22Rv1 (cell line): ENCODE results near the gene GMDS.

ENCODE experiments used
- H3K27ac ChIP-seq: fragments of 450-650 bp; 2 replicates; pipeline ENCODE4 v1.5.1; 2017
- ZFX ChIP-seq: fragments of 450-650 bp; IDR thresholded peaks from 2 replicates; pipeline ENCODE4 v1.6.1; 2017; ENCODE audit warnings: antibody characterized with exemption, borderline replicate concordance
- TF ChIP-seq, protein P1 (sequence below): fragments of 450-650 bp; IDR thresholded peaks from 2 replicates; pipeline ENCODE4 v1.5.1; 2017; ENCODE audit warnings: mild to moderate bottlenecking

GMDS gene

GRCh38 chr6:1629316-1629715, 616.1 kb downstream of the GMDS start:
- TF ChIP-seq, protein P1, sequence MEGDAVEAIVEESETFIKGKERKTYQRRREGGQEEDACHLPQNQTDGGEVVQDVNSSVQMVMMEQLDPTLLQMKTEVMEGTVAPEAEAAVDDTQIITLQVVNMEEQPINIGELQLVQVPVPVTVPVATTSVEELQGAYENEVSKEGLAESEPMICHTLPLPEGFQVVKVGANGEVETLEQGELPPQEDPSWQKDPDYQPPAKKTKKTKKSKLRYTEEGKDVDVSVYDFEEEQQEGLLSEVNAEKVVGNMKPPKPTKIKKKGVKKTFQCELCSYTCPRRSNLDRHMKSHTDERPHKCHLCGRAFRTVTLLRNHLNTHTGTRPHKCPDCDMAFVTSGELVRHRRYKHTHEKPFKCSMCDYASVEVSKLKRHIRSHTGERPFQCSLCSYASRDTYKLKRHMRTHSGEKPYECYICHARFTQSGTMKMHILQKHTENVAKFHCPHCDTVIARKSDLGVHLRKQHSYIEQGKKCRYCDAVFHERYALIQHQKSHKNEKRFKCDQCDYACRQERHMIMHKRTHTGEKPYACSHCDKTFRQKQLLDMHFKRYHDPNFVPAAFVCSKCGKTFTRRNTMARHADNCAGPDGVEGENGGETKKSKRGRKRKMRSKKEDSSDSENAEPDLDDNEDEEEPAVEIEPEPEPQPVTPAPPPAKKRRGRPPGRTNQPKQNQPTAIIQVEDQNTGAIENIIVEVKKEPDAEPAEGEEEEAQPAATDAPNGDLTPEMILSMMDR: no peak
- TF ChIP-seq ZFX: no peak
- H3K27ac ChIP-seq: no peak overlapping the region

DNA sequence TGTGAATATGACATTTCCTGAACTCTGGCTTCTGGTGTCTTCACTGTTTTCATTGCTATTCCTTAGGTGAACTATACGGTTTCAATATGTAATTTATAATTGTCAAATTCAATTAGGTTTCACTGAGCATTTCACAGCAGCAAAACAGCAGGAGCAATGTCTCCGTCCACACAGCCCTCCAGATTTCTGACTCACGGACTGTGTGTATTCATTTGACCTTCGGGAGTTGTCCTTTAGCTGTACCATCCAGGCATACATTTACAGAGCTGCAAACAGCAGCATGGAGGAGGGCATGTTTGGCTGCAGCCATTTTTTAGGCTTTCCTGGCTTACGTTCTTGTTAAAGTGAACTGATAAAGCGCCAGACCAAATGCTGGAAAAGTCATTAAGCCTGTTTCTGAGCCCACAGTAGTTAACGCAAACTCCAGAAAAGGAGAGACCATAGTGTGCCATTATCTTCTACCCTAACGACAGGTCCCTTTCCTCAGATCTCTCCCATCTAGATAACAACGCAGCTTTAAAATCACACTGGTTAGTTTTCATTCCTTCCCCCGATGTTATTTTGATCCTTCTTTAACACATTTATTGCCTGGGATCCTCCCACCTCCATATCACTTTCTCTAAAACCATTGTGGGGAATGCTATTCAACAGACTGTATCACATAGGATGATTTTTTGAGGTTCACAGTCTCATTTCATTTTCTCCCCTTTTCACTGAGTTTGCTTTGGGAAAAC, 617.4 kb downstream of the GMDS start:
- H3K27ac ChIP-seq: no peak overlapping the region
- no peak for TF ChIP-seq ZFX
- TF ChIP-seq, protein P1: no peak

- TF ChIP-seq, protein P1: no peak
- no peak for TF ChIP-seq ZFX
- no peak overlapping the region for H3K27ac ChIP-seq
Measured at GRCh38 chr6:1626481-1626880, 618.9 kb downstream of the GMDS start.

DNA sequence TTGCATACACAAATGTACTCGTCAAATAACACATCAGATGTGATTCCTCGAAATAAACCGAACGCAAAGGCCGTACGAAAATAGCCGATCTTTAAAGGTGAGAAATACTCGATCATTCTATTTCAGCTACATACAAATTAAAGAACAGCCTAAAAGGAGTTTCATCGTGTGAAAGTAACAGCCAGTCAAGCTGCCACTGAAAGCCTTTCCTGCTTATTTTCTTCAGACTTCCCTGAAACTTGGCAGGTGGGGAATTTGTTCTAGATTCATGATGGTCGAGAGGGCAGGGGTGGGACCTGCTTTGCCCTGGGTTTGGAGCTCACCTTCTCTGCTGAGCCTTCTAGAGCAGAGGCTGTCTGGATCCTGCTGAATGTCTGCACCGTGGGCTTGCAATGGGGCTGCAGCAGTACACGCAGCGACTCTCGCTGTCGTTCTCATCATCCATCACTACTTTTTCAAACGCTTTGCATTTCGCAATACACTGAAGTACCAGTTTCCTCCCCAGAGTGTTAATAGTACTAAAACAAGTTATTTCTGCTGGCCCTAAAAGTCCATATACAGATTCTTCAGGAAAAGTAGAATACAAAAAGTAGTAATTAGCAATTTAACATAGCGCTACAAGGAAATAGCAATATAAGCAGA, 619.5 kb downstream of the GMDS start:
- TF ChIP-seq, protein P1: no peak
- TF ChIP-seq ZFX: no peak
- H3K27ac ChIP-seq: no peak overlapping the region

DNA sequence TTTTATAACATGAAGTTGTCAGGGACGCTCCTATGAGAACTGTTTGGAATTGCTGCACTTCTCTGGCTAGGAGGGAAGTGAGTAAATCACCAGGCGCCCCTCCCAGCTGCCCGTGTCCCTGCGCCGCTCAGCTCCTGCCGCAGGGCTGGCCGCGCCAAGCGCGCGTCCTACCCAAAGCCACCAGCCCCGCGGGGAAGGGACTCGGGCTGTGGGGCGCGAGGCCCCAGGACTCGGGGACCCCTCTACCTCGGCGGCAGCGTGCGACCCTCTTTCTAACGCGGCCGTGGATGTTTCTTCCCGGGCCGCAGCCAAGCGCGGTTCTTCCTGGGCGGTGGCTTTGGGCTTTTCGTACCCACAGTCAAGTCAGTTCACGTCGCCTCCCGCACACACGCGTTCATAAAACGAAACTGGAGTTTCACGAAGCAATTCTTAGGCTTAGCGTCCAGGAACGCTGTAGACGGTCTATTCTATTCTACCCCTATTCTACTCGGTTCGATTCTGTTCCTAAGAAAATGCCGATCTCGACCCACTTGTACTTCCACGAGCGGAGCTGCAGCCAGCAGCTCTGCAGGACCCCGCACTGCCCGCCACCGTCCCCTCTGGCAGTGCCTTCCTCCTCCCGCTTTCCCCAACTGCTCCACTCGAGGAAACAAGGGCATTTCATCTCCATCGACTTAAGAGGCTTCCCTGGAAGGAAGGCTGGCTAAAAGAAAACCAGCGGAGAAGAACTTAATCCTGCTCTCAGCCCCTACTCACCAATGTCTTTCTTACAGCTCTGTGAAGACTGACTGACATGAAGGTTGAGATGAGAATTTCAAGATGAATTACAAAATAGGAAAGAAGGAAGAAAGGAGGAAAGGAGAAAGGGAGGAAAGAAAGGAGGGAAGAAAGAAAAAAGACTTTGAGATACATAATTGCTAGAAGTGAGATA, 620.3 kb downstream of the GMDS start:
- no peak for TF ChIP-seq ZFX
- TF ChIP-seq, protein P1: no peak
- H3K27ac ChIP-seq: no peak overlapping the region

DNA sequence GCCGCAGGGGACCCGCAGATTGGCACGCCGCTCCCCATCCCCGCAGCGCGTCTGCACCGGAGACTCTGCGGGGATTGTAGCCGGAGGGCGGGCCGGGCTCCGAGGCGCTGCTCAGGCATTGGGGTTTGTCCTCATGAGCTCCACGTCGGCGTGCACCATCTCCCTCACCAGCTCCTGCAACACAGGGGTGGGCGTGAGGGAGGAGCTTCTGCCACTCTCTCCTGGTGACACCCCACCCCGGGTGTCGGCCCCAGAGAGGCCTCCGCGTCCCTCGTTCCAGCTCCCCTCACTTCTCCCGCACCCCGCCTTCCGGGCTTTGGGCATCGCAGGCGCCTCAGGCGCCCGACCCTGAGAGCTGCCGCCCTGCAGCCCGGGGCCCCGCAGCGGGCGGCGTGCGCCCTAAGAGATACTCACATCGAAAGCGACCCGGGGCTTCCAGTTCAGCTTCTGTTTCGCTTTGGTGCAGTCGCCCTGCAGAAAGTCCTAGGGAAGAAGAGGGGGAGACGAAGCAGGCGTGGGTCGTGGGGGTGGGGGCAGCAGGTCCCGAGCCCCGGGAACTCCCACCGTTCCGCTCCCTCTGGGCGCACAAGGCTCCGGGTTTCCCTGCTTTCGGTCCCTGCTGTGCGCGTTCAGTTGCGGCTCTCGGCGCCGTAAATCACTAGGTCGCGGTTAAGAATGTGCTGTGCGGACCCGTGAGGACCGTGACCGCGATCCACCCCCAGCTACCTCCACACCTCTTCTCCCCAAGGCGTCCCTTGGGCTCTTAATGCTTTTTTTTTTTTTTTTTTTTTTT, 621.2 kb downstream of the GMDS start:
- H3K27ac ChIP-seq: no peak overlapping the region
- TF ChIP-seq, protein P1: no peak
- TF ChIP-seq ZFX: no peak
